ENCODE data around the gene GIMAP5.

The GIMAP5 gene

GRCh38 chr7:150737265-150738055 lies at the start of gene GIMAP5:
Gene GIMAP5, plus strand, starts transcription at chr7:150737418. Its CDS starts 3,467 bp downstream, at chr7:150740885.
- in situ Hi-C loops (cut with HindIII; ENCODE audit: low pct_ligation_motif_present, low pct_unique_long_range_greater_than_20kb, low sequenced_read_pairs) = no loop called here

GRCh38 chr7:150688630-150689029 lies 48.6 kb upstream of the GIMAP5 start:
- in situ Hi-C loops (cut with HindIII; ENCODE audit: low pct_ligation_motif_present, low pct_unique_long_range_greater_than_20kb, low sequenced_read_pairs) = no loop called here
- DNase-seq = no peak

More at GRCh38 chr7:150737265-150738055, at the start of gene GIMAP5:
- no peak for DNase-seq

GRCh38 chr7:150695654-150696053 lies 41.6 kb upstream of the GIMAP5 start:
- DNase-seq = no peak
- in situ Hi-C loops (cut with HindIII; ENCODE audit: low pct_ligation_motif_present, low pct_unique_long_range_greater_than_20kb, low sequenced_read_pairs) = no loop called here

- in situ Hi-C loops (cut with HindIII; ENCODE audit: low pct_ligation_motif_present, low pct_unique_long_range_greater_than_20kb, low sequenced_read_pairs) = no loop called here
- DNase-seq = no peak
Measured at GRCh38 chr7:150703209-150703608, 34.0 kb upstream of the GIMAP5 start.

- in situ Hi-C loops (cut with HindIII; ENCODE audit: low pct_ligation_motif_present, low pct_unique_long_range_greater_than_20kb, low sequenced_read_pairs) = no loop called here
- no peak for DNase-seq
Measured at GRCh38 chr7:150715293-150715692, 21.9 kb upstream of the GIMAP5 start.

- DNase-seq = no peak
- in situ Hi-C loops (cut with HindIII; ENCODE audit: low pct_ligation_motif_present, low pct_unique_long_range_greater_than_20kb, low sequenced_read_pairs) = no loop called here
Measured at GRCh38 chr7:150715738-150716137, 21.5 kb upstream of the GIMAP5 start.

- no peak for DNase-seq
- in situ Hi-C loops (cut with HindIII; ENCODE audit: low pct_ligation_motif_present, low pct_unique_long_range_greater_than_20kb, low sequenced_read_pairs) = no loop called here
Measured at GRCh38 chr7:150716368-150716767, 20.9 kb upstream of the GIMAP5 start, which contains the start of gene GIMAP1. Gene GIMAP1, plus strand, starts transcription at chr7:150716613. Its CDS starts 2,435 bp downstream, at chr7:150719048.

- in situ Hi-C loops (cut with HindIII; ENCODE audit: low pct_ligation_motif_present, low pct_unique_long_range_greater_than_20kb, low sequenced_read_pairs) = no loop called here
- DNase-seq = no peak
Measured at GRCh38 chr7:150716939-150717338, 20.3 kb upstream of the GIMAP5 start.

GRCh38 chr7:150717814-150718420 lies 19.3 kb upstream of the GIMAP5 start:
- in situ Hi-C loops (cut with HindIII; ENCODE audit: low pct_ligation_motif_present, low pct_unique_long_range_greater_than_20kb, low sequenced_read_pairs) = no loop called here
- no peak for DNase-seq

GRCh38 chr7:150719436-150719835 lies 17.8 kb upstream of the GIMAP5 start:
- DNase-seq = no peak
- in situ Hi-C loops (cut with HindIII; ENCODE audit: low pct_ligation_motif_present, low pct_unique_long_range_greater_than_20kb, low sequenced_read_pairs) = no loop called here

GRCh38 chr7:150719960-150720891 lies 17.0 kb upstream of the GIMAP5 start:
- in situ Hi-C loops (cut with HindIII; ENCODE audit: low pct_ligation_motif_present, low pct_unique_long_range_greater_than_20kb, low sequenced_read_pairs) = no loop called here
- DNase-seq = no peak

GRCh38 chr7:150721970-150722373 lies 15.2 kb upstream of the GIMAP5 start:
- in situ Hi-C loops (cut with HindIII; ENCODE audit: low pct_ligation_motif_present, low pct_unique_long_range_greater_than_20kb, low sequenced_read_pairs) = no loop called here
- no peak for DNase-seq

- in situ Hi-C loops (cut with HindIII; ENCODE audit: low pct_ligation_motif_present, low pct_unique_long_range_greater_than_20kb, low sequenced_read_pairs) = no loop called here
- no peak for DNase-seq
Measured at GRCh38 chr7:150722431-150722931, 14.7 kb upstream of the GIMAP5 start.

- DNase-seq = no peak
- in situ Hi-C loops (cut with HindIII; ENCODE audit: low pct_ligation_motif_present, low pct_unique_long_range_greater_than_20kb, low sequenced_read_pairs) = no loop called here
Measured at GRCh38 chr7:150723467-150723866, 13.8 kb upstream of the GIMAP5 start.

GRCh38 chr7:150727381-150727780 lies 9.8 kb upstream of the GIMAP5 start:
- in situ Hi-C loops (cut with HindIII; ENCODE audit: low pct_ligation_motif_present, low pct_unique_long_range_greater_than_20kb, low sequenced_read_pairs) = no loop called here
- no peak for DNase-seq

GRCh38 chr7:150728011-150728410 lies 9.2 kb upstream of the GIMAP5 start:
- no peak for DNase-seq
- in situ Hi-C loops (cut with HindIII; ENCODE audit: low pct_ligation_motif_present, low pct_unique_long_range_greater_than_20kb, low sequenced_read_pairs) = no loop called here

GRCh38 chr7:150728609-150729008 lies 8.6 kb upstream of the GIMAP5 start:
- in situ Hi-C loops (cut with HindIII; ENCODE audit: low pct_ligation_motif_present, low pct_unique_long_range_greater_than_20kb, low sequenced_read_pairs) = no loop called here
- DNase-seq = no peak

GRCh38 chr7:150731916-150732315 lies 5.3 kb upstream of the GIMAP5 start:
- no peak for DNase-seq
- in situ Hi-C loops (cut with HindIII; ENCODE audit: low pct_ligation_motif_present, low pct_unique_long_range_greater_than_20kb, low sequenced_read_pairs) = no loop called here
